Measurements from ENCODE around the gene SPI1. TPM values are rescaled to one million over a fixed set of nuclear protein-coding genes. Genes with fewer than 3 reads are reported as not detected.

Gene SPI1
- total RNA-seq, 1 experiment from 2014 or later: not detected

DNA sequence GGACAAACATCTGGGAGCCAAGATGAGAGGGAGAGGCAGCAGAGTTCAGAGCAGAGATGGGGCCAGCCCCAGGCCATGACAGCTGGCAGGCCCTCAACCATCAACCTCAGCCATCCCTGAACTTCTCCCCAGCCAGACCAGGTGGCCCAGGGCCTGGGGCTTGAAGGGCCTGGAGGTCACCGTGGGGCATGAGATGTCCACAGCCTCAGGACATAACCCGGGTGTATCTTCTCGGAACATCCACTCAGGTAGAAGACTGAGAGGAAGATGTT is 17.6 kb upstream of the SPI1 start:
- H3K4me1 ChIP-seq (replicated peaks): peaks cover 16% of the 10 kb centered on the region
- no peaks in the 10 kb centered on the region for H3K36me3 ChIP-seq
- no peak overlapping the region for H3K4me3 ChIP-seq
- no peaks in the 10 kb centered on the region for H3K9me3 ChIP-seq (replicated peaks)
- no peak overlapping the region for H3K27ac ChIP-seq
- H3K27me3 ChIP-seq (replicated peaks): no peaks in the 10 kb centered on the region
- no peak for DNase-seq (ENCODE audit: low read depth in 1 of 2, low spot score in 2 of 2)

- H3K4me3 ChIP-seq: no peak overlapping the region
- no peaks in the 10 kb centered on the region for H3K36me3 ChIP-seq
- no peak overlapping the region for H3K27ac ChIP-seq
- no peaks in the 10 kb centered on the region for H3K9me3 ChIP-seq (replicated peaks)
- H3K4me1 ChIP-seq (replicated peaks): peaks cover 18% of the 10 kb centered on the region
- H3K27me3 ChIP-seq (replicated peaks): no peaks in the 10 kb centered on the region
- DNase-seq (ENCODE audit: low read depth in 1 of 2, low spot score in 2 of 2): no peak
These were observed 17.1 kb upstream of the SPI1 start for GRCh38 chr11:47395223-47396048.

DNA sequence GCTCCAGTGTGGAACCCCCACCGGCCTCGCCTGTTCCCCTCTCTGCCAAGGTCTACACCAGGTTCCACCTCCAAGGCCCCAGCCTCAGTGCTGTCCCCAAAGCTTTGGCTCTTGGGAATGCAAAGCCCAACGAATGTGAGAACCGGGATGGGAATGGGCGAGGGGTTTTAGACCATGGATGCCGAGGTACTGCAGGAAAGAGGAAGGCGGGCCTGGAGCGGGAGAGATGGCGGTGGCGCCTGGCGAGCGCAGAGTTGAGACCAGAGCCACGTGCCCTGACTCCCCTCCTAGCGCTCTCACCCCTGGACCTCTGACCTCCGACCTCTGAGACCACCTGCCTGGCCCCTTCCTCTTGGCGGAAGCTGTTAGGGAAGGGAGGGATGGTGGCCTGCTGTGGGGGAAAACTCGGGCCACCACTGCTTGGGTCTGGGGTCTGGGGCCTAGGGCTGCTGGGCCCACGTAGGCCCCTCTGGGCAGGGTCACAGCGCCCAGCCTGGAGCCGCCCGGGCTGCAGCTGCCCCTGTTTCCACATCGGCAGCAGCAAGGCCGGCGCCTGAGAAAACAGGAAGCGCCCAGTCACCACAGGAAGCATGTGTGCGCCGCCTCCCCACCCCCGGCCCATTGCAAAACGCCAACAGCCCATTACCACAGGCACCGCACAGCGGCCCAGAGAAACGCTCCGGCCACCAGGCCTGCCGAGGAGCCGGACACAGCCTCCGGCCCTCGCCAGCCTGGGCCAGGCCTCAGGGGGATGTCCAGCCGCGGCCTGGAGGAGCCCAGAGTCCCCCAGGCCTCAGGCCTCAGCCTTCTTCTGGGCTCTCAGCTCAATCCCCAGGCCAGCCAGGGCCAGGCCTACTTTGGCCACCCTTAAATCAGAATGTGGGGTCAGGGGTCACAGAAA is 16.2 kb upstream of the SPI1 start:
- DNase-seq (ENCODE audit: low read depth in 1 of 2, low spot score in 2 of 2): no peak
- Histone ChIP-seq H3K27me3 (replicated peaks) (no peaks in the 10 kb centered on the region), H3K4me1 (replicated peaks) (peaks cover 15% of the 10 kb centered on the region), H3K27ac (no peak overlapping the region), H3K36me3 (no peaks in the 10 kb centered on the region), H3K4me3 (no peak overlapping the region), H3K9me3 (replicated peaks) (no peaks in the 10 kb centered on the region)

- Histone ChIP-seq H3K9me3 (replicated peaks) (no peaks in the 10 kb centered on the region), H3K27me3 (replicated peaks) (no peaks in the 10 kb centered on the region), H3K27ac (no peak overlapping the region), H3K36me3 (no peaks in the 10 kb centered on the region), H3K4me1 (replicated peaks) (peaks cover 15% of the 10 kb centered on the region), H3K4me3 (no peak overlapping the region)
- DNase-seq (ENCODE audit: low read depth in 1 of 2, low spot score in 2 of 2): no peak
These were observed 15.6 kb upstream of the SPI1 start for GRCh38 chr11:47394050-47394321.

DNA sequence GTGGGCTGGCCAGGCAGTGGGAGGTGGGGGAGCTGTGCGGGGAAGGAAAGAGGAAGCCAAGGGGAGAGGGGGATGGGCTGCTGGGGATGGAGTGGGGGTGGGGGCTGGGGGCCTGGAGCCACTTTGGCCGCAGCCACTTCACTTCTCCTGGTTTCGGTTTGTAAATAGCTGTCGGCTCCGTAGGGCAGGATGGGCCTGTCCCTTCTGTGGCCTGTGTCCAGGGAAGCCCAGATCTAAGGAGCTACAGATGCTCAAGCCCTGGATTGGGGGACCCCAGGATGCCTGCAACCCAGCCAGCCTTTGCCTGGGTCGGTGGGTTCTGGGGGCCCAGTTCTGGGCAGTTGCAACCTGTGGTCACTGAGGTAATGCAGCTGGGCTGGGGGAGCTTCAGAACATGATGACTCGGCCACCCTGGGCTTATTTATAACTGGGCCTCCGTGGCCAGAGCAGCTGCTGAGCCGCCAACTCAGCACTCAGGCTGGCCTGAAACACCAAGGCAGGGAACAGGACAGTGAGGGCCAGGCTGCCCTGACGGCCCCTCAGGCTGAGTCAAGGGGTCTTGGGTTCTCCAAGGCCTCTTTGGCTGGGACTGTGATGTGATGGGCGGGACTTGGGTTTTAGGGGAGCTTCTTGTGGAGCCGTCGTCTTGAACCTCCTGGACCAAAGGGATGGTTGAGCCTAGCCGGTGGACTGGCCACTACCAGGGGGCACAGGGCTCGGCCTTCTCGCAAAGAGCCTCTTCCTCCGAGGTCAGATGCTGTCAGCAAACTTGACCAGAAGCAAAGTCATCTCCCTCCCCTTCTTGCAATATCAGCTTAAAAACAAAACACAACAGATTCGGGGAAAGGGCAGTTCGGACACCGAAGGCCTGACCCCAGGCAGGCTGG is 15.1 kb upstream of the SPI1 start:
- no peak overlapping the region for H3K27ac ChIP-seq
- H3K4me1 ChIP-seq (replicated peaks): peaks cover 15% of the 10 kb centered on the region
- H3K9me3 ChIP-seq (replicated peaks): no peaks in the 10 kb centered on the region
- H3K4me3 ChIP-seq: no peak overlapping the region
- no peak for DNase-seq (ENCODE audit: low read depth in 1 of 2, low spot score in 2 of 2)
- no peaks in the 10 kb centered on the region for H3K27me3 ChIP-seq (replicated peaks)
- H3K36me3 ChIP-seq: no peaks in the 10 kb centered on the region

DNA sequence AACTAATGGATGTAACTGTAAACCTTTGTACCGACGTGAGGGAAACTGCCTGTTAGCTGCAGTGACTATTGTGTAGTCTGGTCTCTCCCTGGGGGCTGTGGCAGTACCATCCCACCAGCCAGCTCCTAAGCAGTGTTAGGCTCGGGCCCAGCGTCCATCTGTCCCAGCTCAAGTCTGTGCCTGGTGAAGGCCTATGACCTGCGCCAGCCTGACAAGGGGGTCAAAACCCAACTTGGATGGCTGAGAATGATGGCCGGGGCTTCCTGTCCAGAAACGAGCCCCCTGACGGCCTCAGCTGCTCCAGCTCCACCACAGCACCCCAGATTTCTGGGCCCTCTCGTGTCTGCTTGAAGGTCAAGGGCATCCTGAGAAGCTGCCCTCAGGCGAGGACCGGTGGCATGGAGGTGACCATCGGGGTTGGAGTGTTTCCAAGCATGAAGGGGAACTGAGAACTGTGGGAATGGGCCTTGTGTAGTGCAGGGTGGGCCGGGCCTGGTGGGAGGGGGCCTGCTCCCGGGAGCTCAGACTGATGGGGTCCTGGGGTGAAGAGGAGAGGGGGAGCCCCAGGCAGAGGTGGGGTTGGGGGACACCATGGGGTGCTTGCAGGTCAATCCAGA is 14.3 kb upstream of the SPI1 start:
- Histone ChIP-seq H3K27me3 (replicated peaks) (no peaks in the 10 kb centered on the region), H3K36me3 (no peaks in the 10 kb centered on the region), H3K9me3 (replicated peaks) (no peaks in the 10 kb centered on the region), H3K4me3 (no peak overlapping the region), H3K4me1 (replicated peaks) (peaks cover 15% of the 10 kb centered on the region), H3K27ac (no peak overlapping the region)
- no peak for DNase-seq (ENCODE audit: low read depth in 1 of 2, low spot score in 2 of 2)

- no peak overlapping the region for H3K4me3 ChIP-seq
- H3K36me3 ChIP-seq: no peaks in the 10 kb centered on the region
- no peak for DNase-seq (ENCODE audit: low read depth in 1 of 2, low spot score in 2 of 2)
- peaks cover 15% of the 10 kb centered on the region for H3K4me1 ChIP-seq (replicated peaks)
- H3K9me3 ChIP-seq (replicated peaks): no peaks in the 10 kb centered on the region
- H3K27ac ChIP-seq: 0 out of 2 replicates have a peak overlapping the region, but pooled peaks have one; percentile 20
- H3K27me3 ChIP-seq (replicated peaks): no peaks in the 10 kb centered on the region
These were observed 13.5 kb upstream of the SPI1 start for GRCh38 chr11:47391711-47392432.

DNA sequence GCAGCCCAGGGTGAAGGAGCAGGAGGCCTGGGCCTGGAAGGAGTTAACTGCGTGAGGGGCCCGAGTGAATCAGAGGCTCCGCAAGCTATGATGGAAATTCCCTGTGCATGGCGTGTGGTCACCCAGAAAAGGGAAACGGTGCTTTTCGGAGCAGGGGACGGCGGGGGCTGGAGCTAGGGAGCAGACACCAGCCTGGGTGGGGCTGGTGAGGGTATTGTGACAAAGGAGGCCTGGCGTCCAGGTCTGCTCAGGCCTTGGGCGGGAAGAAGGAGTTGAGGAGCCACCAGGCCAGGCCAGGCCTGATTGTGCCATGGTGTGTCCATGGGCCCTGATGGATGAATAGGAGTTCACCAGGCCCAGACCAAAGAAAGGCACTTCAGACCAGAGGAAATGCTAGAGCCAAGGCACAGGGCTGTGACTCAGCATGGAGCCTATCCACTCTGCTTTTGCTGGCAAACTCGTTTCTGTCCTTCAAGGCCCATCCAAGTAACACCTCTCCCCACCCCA is 12.8 kb upstream of the SPI1 start:
- H3K27me3 ChIP-seq (replicated peaks): no peaks in the 10 kb centered on the region
- H3K27ac ChIP-seq: 0 out of 2 replicates have a peak overlapping the region, but pooled peaks have one; percentile 20
- peaks cover 15% of the 10 kb centered on the region for H3K4me1 ChIP-seq (replicated peaks)
- no peak for DNase-seq (ENCODE audit: low read depth in 1 of 2, low spot score in 2 of 2)
- no peaks in the 10 kb centered on the region for H3K9me3 ChIP-seq (replicated peaks)
- H3K36me3 ChIP-seq: no peaks in the 10 kb centered on the region
- no peak overlapping the region for H3K4me3 ChIP-seq

GRCh38 chr11:47390422-47390760 is 12.0 kb upstream of the SPI1 start:
- peaks cover 15% of the 10 kb centered on the region for H3K4me1 ChIP-seq (replicated peaks)
- no peaks in the 10 kb centered on the region for H3K36me3 ChIP-seq
- H3K9me3 ChIP-seq (replicated peaks): no peaks in the 10 kb centered on the region
- DNase-seq (ENCODE audit: low read depth in 1 of 2, low spot score in 2 of 2): no peak
- no peak overlapping the region for H3K4me3 ChIP-seq
- H3K27ac ChIP-seq: no peak overlapping the region
- no peaks in the 10 kb centered on the region for H3K27me3 ChIP-seq (replicated peaks)

GRCh38 chr11:47389577-47390421 is 11.5 kb upstream of the SPI1 start:
- Histone ChIP-seq H3K9me3 (replicated peaks) (no peaks in the 10 kb centered on the region), H3K4me1 (replicated peaks) (peaks cover 15% of the 10 kb centered on the region), H3K36me3 (no peaks in the 10 kb centered on the region), H3K27me3 (replicated peaks) (no peaks in the 10 kb centered on the region), H3K27ac (no peak overlapping the region), H3K4me3 (no peak overlapping the region)
- no peak for DNase-seq (ENCODE audit: low read depth in 1 of 2, low spot score in 2 of 2)

DNA sequence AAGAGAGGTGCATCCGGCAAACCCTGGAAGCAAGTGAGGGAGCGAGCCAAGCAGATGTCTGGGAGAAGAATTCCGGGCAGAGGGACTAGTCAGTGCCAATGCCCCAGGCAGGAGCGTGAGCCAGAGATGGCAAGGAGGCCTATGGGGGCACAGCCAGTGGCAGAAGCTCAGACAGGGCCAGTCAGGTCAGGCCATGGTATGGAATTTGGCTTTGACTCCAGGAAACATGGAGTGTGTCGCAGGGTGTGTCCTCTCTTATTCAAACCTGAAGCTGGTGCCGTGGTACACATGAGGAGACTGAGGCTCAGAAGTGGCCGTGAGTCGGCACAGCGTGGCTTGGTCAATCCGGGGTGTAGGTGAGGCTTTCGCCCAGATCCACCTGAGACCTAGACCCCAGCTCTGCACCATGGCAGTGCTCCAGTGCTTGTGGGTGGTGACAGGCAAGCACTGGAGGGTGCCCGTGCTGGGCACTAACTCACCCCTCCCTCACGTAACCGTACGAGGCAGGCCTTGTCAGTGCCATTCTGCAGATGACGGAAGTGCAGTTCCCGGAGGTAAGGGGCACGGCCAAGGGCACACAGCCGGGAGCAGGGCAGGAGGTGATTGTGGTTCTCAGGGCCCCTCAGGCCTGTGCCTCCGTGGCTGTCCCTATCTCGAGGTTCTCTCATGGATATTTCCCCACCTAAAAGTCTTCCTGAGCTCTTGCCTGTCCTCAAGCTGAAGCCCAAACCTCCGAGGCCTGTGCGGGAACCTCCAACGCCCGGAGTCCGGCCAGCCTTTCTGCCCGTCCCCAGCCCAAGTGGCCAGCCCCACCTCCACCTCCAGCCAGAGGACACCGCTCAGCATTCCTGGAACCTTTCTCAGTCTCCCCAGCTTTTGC is 10.6 kb upstream of the SPI1 start:
- DNase-seq (ENCODE audit: low read depth in 1 of 2, low spot score in 2 of 2): no peak
- Histone ChIP-seq H3K4me1 (replicated peaks) (peaks cover 15% of the 10 kb centered on the region), H3K4me3 (no peak overlapping the region), H3K9me3 (replicated peaks) (no peaks in the 10 kb centered on the region), H3K27ac (no peak overlapping the region), H3K36me3 (no peaks in the 10 kb centered on the region), H3K27me3 (replicated peaks) (no peaks in the 10 kb centered on the region)
